ENCODE results near the gene CILP2. TPM values are rescaled to one million over a fixed set of nuclear protein-coding genes. Genes with fewer than 3 reads are reported as not detected.
A peak's percentile ranks its signal among the peaks of the same experiment; 100 is the strongest.

The CILP2 gene
- total RNA-seq, 1 donor from 2014 or later: 2.4 TPM

DNA sequence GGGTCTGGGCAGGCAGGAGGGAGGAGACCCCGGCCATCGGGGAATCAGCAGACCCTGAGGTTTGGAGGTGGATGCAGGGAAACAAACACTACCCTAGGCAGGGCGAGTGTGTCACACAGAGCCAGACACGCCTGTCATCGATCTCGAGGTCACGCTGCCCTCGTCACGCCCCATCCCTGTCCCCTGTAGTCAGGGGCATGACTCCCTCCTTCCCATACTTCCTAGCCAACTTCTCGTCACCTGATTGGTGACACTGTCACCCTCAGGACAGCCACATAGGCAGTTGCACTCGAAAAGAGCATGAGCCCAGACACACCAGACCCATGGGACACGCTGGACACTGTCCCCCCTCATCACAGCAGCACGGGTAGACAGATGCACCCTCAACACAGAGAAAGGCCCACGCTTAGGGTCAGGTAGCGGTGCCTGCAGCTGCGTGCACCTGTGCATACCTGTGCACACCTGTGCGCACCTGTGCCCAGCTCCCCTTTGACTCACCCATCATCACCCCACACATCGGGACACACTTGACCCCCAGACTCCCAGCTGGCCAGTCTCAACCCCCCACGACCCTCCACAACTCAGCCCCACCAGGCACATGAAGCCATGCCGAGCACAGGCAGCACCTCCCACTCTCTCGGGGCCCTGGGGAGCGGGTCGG, 11.9 kb downstream of the CILP2 start:
- Mint-ChIP-seq H3K4me1 (ENCODE audit: low read depth) (no peaks in the 10 kb centered on the region), H3K27ac (no peak overlapping the region), H3K36me3 (ENCODE audit: insufficient read depth) (no peaks in the 10 kb centered on the region), H3K4me3 (ENCODE audit: low read depth) (no peak overlapping the region), H3K27me3 (peaks cover 4% of the 10 kb centered on the region), H3K9me3 (ENCODE audit: low read depth) (no peaks in the 10 kb centered on the region)
- TF ChIP-seq, protein P1, sequence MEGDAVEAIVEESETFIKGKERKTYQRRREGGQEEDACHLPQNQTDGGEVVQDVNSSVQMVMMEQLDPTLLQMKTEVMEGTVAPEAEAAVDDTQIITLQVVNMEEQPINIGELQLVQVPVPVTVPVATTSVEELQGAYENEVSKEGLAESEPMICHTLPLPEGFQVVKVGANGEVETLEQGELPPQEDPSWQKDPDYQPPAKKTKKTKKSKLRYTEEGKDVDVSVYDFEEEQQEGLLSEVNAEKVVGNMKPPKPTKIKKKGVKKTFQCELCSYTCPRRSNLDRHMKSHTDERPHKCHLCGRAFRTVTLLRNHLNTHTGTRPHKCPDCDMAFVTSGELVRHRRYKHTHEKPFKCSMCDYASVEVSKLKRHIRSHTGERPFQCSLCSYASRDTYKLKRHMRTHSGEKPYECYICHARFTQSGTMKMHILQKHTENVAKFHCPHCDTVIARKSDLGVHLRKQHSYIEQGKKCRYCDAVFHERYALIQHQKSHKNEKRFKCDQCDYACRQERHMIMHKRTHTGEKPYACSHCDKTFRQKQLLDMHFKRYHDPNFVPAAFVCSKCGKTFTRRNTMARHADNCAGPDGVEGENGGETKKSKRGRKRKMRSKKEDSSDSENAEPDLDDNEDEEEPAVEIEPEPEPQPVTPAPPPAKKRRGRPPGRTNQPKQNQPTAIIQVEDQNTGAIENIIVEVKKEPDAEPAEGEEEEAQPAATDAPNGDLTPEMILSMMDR (IDR thresholded peaks at IDR 0.05; ENCODE audit: unreplicated experiment): no peak
- no peak for DNase-seq (ENCODE audit: low spot score, unreplicated experiment)

GRCh38 chr19:19550485-19550929, 12.4 kb downstream of the CILP2 start:
- TF ChIP-seq, protein P1 (IDR thresholded peaks at IDR 0.05; ENCODE audit: unreplicated experiment): no peak
- Mint-ChIP-seq H3K9me3 (ENCODE audit: low read depth) (no peaks in the 10 kb centered on the region), H3K27ac (no peak overlapping the region), H3K4me3 (ENCODE audit: low read depth) (no peak overlapping the region), H3K4me1 (ENCODE audit: low read depth) (no peaks in the 10 kb centered on the region), H3K27me3 (peaks cover 4% of the 10 kb centered on the region), H3K36me3 (ENCODE audit: insufficient read depth) (no peaks in the 10 kb centered on the region)
- no peak for DNase-seq (ENCODE audit: low spot score, unreplicated experiment)

- DNase-seq (ENCODE audit: low spot score, unreplicated experiment): no peak
- H3K9me3 Mint-ChIP-seq (ENCODE audit: low read depth): no peaks in the 10 kb centered on the region
- H3K4me1 Mint-ChIP-seq (ENCODE audit: low read depth): no peaks in the 10 kb centered on the region
- no peak overlapping the region for H3K27ac Mint-ChIP-seq
- H3K4me3 Mint-ChIP-seq (ENCODE audit: low read depth): no peak overlapping the region
- TF ChIP-seq, protein P1 (IDR thresholded peaks at IDR 0.05; ENCODE audit: unreplicated experiment): no peak
- H3K36me3 Mint-ChIP-seq (ENCODE audit: insufficient read depth): no peaks in the 10 kb centered on the region
- peaks cover 4% of the 10 kb centered on the region for H3K27me3 Mint-ChIP-seq
These were observed 13.1 kb downstream of the CILP2 start for GRCh38 chr19:19550972-19551852.

DNA sequence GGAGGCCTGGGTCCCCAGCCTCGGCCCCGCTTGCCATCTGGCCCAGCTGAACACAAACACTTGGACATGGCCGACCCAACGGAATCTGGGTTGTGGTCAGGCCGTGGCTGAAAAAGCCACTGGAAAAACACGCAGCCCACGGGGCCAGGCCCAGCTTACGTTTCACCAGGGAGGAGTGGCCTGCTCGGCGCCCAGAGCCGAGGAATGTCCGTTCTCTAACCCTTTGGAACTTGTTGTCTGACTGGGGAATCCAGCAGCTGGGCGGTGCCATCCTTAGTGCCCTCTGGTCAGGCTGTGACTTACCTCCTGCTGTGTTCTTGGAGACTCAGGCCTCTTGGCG, 13.8 kb downstream of the CILP2 start:
- TF ChIP-seq, protein P1 (IDR thresholded peaks at IDR 0.05; ENCODE audit: unreplicated experiment): no peak
- H3K27ac Mint-ChIP-seq: no peak overlapping the region
- no peaks in the 10 kb centered on the region for H3K36me3 Mint-ChIP-seq (ENCODE audit: insufficient read depth)
- peaks cover 4% of the 10 kb centered on the region for H3K27me3 Mint-ChIP-seq
- H3K4me3 Mint-ChIP-seq (ENCODE audit: low read depth): no peak overlapping the region
- H3K4me1 Mint-ChIP-seq (ENCODE audit: low read depth): no peaks in the 10 kb centered on the region
- no peak for DNase-seq (ENCODE audit: low spot score, unreplicated experiment)
- no peaks in the 10 kb centered on the region for H3K9me3 Mint-ChIP-seq (ENCODE audit: low read depth)

DNA sequence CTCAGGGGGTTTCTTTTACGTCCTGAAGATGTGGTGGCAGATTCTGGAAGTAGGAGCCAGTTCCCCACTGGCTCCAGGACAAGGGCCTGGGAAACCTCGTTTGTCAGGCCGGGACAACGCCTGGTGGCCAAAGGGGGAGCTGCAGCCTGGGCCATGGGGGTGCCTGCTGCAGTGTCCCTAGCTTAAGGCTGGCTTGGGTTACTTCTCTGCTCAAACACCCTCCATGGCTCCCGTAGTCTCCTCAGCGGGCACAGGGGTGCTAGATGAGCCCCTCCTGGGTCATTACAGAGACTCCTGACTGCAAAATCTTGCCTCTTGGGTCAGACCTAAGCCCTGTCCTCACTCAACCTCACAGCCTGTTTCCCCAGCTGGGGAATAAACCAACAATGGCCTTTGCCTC, 14.7 kb downstream of the CILP2 start:
- DNase-seq (ENCODE audit: low spot score, unreplicated experiment): no peak
- TF ChIP-seq, protein P1 (IDR thresholded peaks at IDR 0.05; ENCODE audit: unreplicated experiment): peak; percentile 64
- Mint-ChIP-seq H3K36me3 (ENCODE audit: insufficient read depth) (no peaks in the 10 kb centered on the region), H3K4me1 (ENCODE audit: low read depth) (no peaks in the 10 kb centered on the region), H3K9me3 (ENCODE audit: low read depth) (no peaks in the 10 kb centered on the region), H3K27me3 (peaks cover 4% of the 10 kb centered on the region), H3K27ac (no peak overlapping the region), H3K4me3 (ENCODE audit: low read depth) (no peak overlapping the region)
